ENCODE measurements around the gene ME1.

The ME1 gene

DNA sequence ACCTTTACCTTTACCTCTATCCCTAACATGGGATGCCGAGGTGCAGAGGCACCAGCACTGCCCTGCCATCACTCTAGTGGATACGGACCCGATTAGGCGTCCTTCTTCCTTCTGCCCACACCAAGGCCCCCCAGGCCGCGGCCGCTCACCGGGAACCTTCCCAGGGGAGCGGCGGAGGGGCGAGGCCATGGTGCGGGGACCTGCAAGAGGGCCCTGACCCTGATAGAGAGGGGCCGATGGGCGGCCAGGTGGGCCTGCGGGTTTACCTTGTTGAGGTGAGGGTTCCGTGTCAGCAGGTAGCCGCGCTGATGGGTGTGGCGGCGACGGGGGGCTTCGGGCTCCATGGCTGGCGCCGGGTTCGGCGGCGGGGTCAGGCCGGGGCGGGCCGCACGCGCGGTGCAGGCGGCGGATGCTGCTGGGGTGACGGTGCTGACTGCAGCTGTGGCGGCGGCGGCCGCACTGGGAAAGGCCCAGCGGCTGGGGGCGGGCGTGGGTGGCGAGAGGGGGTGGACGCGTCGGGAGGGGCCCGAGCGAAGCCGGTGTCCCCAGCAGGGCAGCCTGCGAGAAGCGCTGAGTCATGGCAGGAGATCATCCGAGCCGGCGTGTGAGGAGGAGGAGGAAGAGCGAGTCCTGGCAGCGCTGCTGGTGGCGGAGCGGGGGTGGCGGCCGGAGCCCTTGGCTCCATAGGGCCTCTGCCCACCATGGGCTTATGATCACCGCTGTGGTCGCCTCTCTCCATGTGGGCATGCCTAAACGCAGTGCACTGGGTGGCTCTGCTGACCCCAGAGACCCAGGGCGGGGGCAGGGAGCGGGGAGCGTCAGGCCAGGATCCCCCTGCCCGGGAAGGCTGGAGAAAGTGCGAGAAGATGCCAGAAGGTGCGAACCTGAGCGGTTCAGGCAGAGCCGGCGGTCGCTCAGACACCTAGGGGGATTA, at the start of gene ME1:
TSS of gene ME1 (minus strand) at position 441 of the 934 bp plus-strand sequence. CDS start at position 344, 97 bp downstream.
- peak; percentile 97 for DNase-seq (ENCODE audit: low read depth)
- peak within 1 kb of the TSS; percentile 83 for H3K4me3 ChIP-seq (ENCODE audit: low read depth, low read length)
- TF ChIP-seq POLR2A (IDR thresholded peaks at IDR 0.05; ENCODE audit: extremely low read depth, insufficient read length), result peak; percentile 40
- TF ChIP-seq, protein P1, sequence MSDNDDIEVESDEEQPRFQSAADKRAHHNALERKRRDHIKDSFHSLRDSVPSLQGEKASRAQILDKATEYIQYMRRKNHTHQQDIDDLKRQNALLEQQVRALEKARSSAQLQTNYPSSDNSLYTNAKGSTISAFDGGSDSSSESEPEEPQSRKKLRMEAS (IDR thresholded peaks at IDR 0.05; ENCODE audit: low read depth, low read length), result peak; percentile 61
- peak; percentile 81 for TF ChIP-seq MYC (IDR thresholded peaks at IDR 0.05; ENCODE audit: low read depth, low read length)
- TF ChIP-seq, protein P2, sequence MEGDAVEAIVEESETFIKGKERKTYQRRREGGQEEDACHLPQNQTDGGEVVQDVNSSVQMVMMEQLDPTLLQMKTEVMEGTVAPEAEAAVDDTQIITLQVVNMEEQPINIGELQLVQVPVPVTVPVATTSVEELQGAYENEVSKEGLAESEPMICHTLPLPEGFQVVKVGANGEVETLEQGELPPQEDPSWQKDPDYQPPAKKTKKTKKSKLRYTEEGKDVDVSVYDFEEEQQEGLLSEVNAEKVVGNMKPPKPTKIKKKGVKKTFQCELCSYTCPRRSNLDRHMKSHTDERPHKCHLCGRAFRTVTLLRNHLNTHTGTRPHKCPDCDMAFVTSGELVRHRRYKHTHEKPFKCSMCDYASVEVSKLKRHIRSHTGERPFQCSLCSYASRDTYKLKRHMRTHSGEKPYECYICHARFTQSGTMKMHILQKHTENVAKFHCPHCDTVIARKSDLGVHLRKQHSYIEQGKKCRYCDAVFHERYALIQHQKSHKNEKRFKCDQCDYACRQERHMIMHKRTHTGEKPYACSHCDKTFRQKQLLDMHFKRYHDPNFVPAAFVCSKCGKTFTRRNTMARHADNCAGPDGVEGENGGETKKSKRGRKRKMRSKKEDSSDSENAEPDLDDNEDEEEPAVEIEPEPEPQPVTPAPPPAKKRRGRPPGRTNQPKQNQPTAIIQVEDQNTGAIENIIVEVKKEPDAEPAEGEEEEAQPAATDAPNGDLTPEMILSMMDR (IDR thresholded peaks at IDR 0.05; ENCODE audit: low read depth, low read length), result no peak

DNA sequence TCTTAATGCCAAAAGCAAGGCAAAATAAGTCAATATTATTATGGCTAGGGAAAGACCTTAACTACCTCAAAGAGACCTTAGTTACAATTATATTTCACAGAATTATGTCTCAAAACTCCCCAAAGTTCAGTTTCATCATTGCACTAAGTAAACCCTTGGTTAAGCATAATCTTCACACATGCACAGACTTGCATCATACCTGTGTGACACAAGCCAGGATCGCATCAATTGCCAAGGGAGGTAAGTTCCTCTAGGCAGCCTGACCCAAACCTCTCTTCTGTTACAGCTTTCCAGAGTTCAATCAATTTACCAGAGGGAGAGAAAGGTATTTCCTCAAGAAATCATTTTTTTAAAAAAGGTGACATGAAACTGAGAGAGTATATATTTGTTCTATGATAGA, 49.6 kb upstream of the ME1 start:
- no peak overlapping the region for H3K4me3 ChIP-seq (ENCODE audit: low read depth, low read length)
- DNase-seq (ENCODE audit: low read depth), result no peak
- no peak for TF ChIP-seq POLR2A (IDR thresholded peaks at IDR 0.05; ENCODE audit: extremely low read depth, insufficient read length)
- no peak for TF ChIP-seq MYC (IDR thresholded peaks at IDR 0.05; ENCODE audit: low read depth, low read length)
- TF ChIP-seq, protein P1 (IDR thresholded peaks at IDR 0.05; ENCODE audit: low read depth, low read length), result no peak
- TF ChIP-seq, protein P2 (IDR thresholded peaks at IDR 0.05; ENCODE audit: low read depth, low read length), result no peak

DNA sequence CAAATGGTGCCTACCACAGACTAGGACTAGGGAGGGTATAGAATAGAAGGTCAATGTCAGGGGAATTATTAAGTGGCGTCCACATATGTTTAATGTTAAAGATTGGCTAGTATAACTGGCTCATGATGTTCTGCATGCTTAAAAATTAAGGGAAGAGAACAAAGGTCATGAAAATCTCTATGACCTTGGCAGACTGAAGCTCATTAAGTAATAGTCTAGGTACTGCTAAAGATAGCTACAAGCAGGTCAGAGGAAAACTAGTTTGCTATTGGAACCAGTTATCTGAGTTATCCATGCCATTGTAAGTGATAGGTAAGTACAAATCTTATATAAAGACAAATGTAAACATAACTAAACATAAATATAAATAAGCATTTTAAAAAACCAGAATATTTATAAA, 48.5 kb upstream of the ME1 start:
- DNase-seq (ENCODE audit: low read depth), result no peak
- TF ChIP-seq MYC (IDR thresholded peaks at IDR 0.05; ENCODE audit: low read depth, low read length) (no peak), POLR2A (IDR thresholded peaks at IDR 0.05; ENCODE audit: extremely low read depth, insufficient read length) (no peak)
- TF ChIP-seq, protein P2 (IDR thresholded peaks at IDR 0.05; ENCODE audit: low read depth, low read length), result no peak
- TF ChIP-seq, protein P1 (IDR thresholded peaks at IDR 0.05; ENCODE audit: low read depth, low read length), result no peak
- no peak overlapping the region for H3K4me3 ChIP-seq (ENCODE audit: low read depth, low read length)

DNA sequence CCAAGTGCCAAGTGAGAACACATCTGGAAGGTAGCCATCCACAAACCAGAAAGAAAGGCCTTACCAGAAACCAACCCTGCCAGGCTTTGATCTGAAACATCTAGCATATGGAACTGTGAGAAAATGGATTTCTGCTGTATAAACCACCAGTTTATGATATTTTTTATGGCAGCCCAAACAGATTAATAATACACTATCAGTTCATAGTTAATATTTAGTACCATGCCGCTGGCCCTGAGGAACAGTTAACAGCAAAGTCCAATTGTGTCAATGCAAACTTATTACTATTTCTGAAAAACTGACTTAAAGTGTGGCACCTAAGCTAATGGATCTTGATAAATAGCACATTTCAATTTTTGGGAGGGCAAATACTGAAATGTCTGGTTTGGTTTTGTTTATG, 46.1 kb upstream of the ME1 start:
- no peak for DNase-seq (ENCODE audit: low read depth)
- no peak overlapping the region for H3K4me3 ChIP-seq (ENCODE audit: low read depth, low read length)
- TF ChIP-seq, protein P2 (IDR thresholded peaks at IDR 0.05; ENCODE audit: low read depth, low read length), result no peak
- no peak for TF ChIP-seq MYC (IDR thresholded peaks at IDR 0.05; ENCODE audit: low read depth, low read length)
- TF ChIP-seq, protein P1 (IDR thresholded peaks at IDR 0.05; ENCODE audit: low read depth, low read length), result no peak
- no peak for TF ChIP-seq POLR2A (IDR thresholded peaks at IDR 0.05; ENCODE audit: extremely low read depth, insufficient read length)

DNA sequence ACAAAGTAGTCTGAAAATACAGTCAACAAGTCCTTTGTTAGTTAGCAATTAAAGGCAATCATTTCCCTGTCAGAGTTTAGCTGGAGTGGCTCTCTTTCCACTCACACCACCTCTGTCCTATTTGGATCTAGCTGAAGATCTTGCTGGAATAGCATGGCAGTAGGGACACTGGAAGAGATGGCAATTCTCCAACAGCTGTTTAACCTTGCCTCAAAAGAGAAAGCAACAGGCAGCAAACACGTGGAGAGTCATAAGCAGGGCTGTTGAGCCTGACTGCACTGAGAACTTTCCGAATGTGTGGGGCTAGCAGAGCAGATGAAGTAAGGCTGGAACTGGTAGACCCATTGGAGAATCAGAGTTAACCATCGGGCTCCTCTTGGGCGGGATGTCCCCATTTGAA, 43.5 kb upstream of the ME1 start:
- H3K4me3 ChIP-seq (ENCODE audit: low read depth, low read length), result no peak overlapping the region
- TF ChIP-seq, protein P1 (IDR thresholded peaks at IDR 0.05; ENCODE audit: low read depth, low read length), result no peak
- TF ChIP-seq MYC (IDR thresholded peaks at IDR 0.05; ENCODE audit: low read depth, low read length), result no peak
- TF ChIP-seq POLR2A (IDR thresholded peaks at IDR 0.05; ENCODE audit: extremely low read depth, insufficient read length), result no peak
- TF ChIP-seq, protein P2 (IDR thresholded peaks at IDR 0.05; ENCODE audit: low read depth, low read length), result no peak
- DNase-seq (ENCODE audit: low read depth), result no peak
